OCI-LY7 (cell line): ENCODE data around the gene KAZALD1. TPM values are rescaled to one million over a fixed set of nuclear protein-coding genes. Genes with fewer than 3 reads are reported as not detected.

Source experiments
- BruUV-seq: library from RNA; stranded (reverse); fragments of 400-500 nt; replicated peaks from 2 replicates; lab custom pipeline; 2021; lab: Mats Ljungman, UMichigan
- CTCF ChIA-PET: fragments of 300-600 bp; sonication (Branson Sonifier 250); formaldehyde crosslinking; loops from one replicate; lab custom pipeline; 2022; ENCODE audit warnings: antibody characterized with exemption; ENCODE audit not compliant: unreplicated experiment; lab: Charles Lee
- POLR2A ChIA-PET: fragments of 300-600 bp; sonication (Branson Sonifier 250); formaldehyde crosslinking; loops from one replicate; lab custom pipeline; 2022; ENCODE audit warnings: antibody characterized with exemption; lab: Charles Lee
- DNase-seq: peaks from one replicate; pipeline ENCODE4 v3.0.0-alpha.2; 2015; ENCODE audit warnings: low spot score
- H2AFZ ChIP-seq: fragments of 200-600 bp; sonication (generic), shearing (Covaris generic); 2 replicates; pipeline ENCODE4 v1.6.1; 2014; ENCODE audit warnings: mild to moderate bottlenecking, antibody characterized with exemption, low read length, moderate library complexity
- H3K27ac ChIP-seq: fragments of 200-600 bp; sonication (generic); 2 replicates; pipeline ENCODE4 v1.5.1; 2014; ENCODE audit warnings: mixed run types, low read depth, mild to moderate bottlenecking, moderate library complexity, low read length, inconsistent platforms; ENCODE audit not compliant: poor library complexity, severe bottlenecking
- H3K36me3 ChIP-seq: fragments of 200-600 bp; sonication (generic); 2 replicates; pipeline ENCODE4 v1.6.1; 2014; ENCODE audit warnings: mild to moderate bottlenecking, antibody characterized with exemption, low read length, moderate library complexity, mixed read lengths; ENCODE audit not compliant: insufficient read depth
- H3K4me1 ChIP-seq: fragments of 200-600 bp; sonication (generic); 2 replicates; pipeline ENCODE4 v1.5.1; 2014; ENCODE audit warnings: mild to moderate bottlenecking, low read length; ENCODE audit not compliant: insufficient read depth, poor library complexity, severe bottlenecking
- H3K4me2 ChIP-seq: fragments of 200-600 bp; sonication (generic); 2 replicates; pipeline ENCODE4 v1.6.1; 2014; ENCODE audit warnings: mild to moderate bottlenecking, low read length
- H3K4me3 ChIP-seq: fragments of 200-600 bp; sonication (generic); 2 replicates; pipeline ENCODE4 v1.5.1; 2014; ENCODE audit warnings: mild to moderate bottlenecking, low read depth, low read length; ENCODE audit not compliant: poor library complexity, severe bottlenecking
- H3K79me2 ChIP-seq: fragments of 200-600 bp; sonication (generic); 2 replicates; pipeline ENCODE4 v1.6.1; 2016; ENCODE audit warnings: low read depth, mild to moderate bottlenecking, low read length, moderate library complexity, mixed read lengths; ENCODE audit not compliant: insufficient read depth
- H3K9me2 ChIP-seq: fragments of 200-600 bp; sonication (generic); 2 replicates; pipeline ENCODE4 v1.6.1; 2016; ENCODE audit warnings: mild to moderate bottlenecking, low read length, mixed read lengths; ENCODE audit not compliant: insufficient read depth
- H3K9me3 ChIP-seq: fragments of 200-600 bp; sonication (generic); 2 replicates; pipeline ENCODE4 v1.6.1; 2014; ENCODE audit warnings: mild to moderate bottlenecking, mixed run types, low read length, mixed read lengths
- H4K20me1 ChIP-seq: fragments of 200-600 bp; sonication (generic); 2 replicates; pipeline ENCODE4 v1.6.1; 2014; ENCODE audit warnings: mild to moderate bottlenecking, antibody characterized with exemption, low read length, moderate library complexity, mixed read lengths; ENCODE audit not compliant: insufficient read depth
- CTCF ChIP-seq: fragments of 200-600 bp; sonication (generic); conservative IDR thresholded peaks from 2 replicates; pipeline ENCODE4 v1.5.1; 2014; ENCODE audit warnings: mild to moderate bottlenecking, antibody characterized with exemption, low read length, moderate library complexity, mixed read lengths
- EZH2phosphoT487 ChIP-seq: fragments of 200-600 bp; sonication (generic); IDR thresholded peaks from 2 replicates; pipeline ENCODE4 v1.6.1; 2018; ENCODE audit warnings: low read depth, borderline replicate concordance, mild to moderate bottlenecking, mixed run types, antibody characterized with exemption, low read length, moderate library complexity, mixed read lengths
- intact Hi-C: fragments of 100-400 bp; cut with micrococcal nuclease; formaldehyde crosslinking; loops from one replicate; pipeline ENCODE4 v1.10.0; 2022; ENCODE audit not compliant: unreplicated experiment
- total RNA-seq, 2 experiments: library from RNA; depleted of rRNA in 1 of 2; stranded (reverse); fragments of >200 nt in 1 of 2; shearing (Covaris generic) in 1 of 2; gene quantifications; 2 replicates each; pipeline ENCODE4 v1.2.3, GENCODE V29; 2014 to 2022

KAZALD1 gene
- total RNA-seq, 2 experiments from 2014 or later: 18.8 to 36.4 TPM

GRCh38 chr10:101028446-101029337, 33.1 kb upstream of the KAZALD1 start:
- no peaks in the 10 kb centered on the region for H3K9me3 ChIP-seq
- no peaks in the 10 kb centered on the region for H3K79me2 ChIP-seq
- no peak for DNase-seq
- H3K27ac ChIP-seq: no peak overlapping the region
- H3K4me1 ChIP-seq: no peaks in the 10 kb centered on the region
- TF ChIP-seq CTCF: no peak
- TF ChIP-seq EZH2phosphoT487: no peak
- H3K36me3 ChIP-seq: no peaks in the 10 kb centered on the region
- no TSS peak for BruUV-seq
- intact Hi-C loops: no loop called here
- ChIA-PET POLR2A (interaction anchor here (0.6 to 1.2 kb wide), 3 partner anchors 11 to 113 kb away, joined by 3 to 5 read pairs (median 3); no protein-coding TSS in a partner anchor), CTCF (interaction anchor here (1.0 to 1.5 kb wide), 2 partner anchors 10 to 14 kb away, joined by 3 read pairs; no protein-coding TSS in a partner anchor)
- H3K4me2 ChIP-seq: no peak overlapping the region
- H3K4me3 ChIP-seq: no peak overlapping the region
- no peaks in the 10 kb centered on the region for H3K9me2 ChIP-seq
- no peaks in the 10 kb centered on the region; the same call in 1 of the 2 replicates for H4K20me1 ChIP-seq
- no peak overlapping the region for H2AFZ ChIP-seq

GRCh38 chr10:101029520-101030295, 32.1 kb upstream of the KAZALD1 start:
- BruUV-seq: no TSS peak
- Histone ChIP-seq H3K79me2 (no peaks in the 10 kb centered on the region), H3K4me3 (no peak overlapping the region), H3K27ac (no peak overlapping the region), H3K36me3 (no peaks in the 10 kb centered on the region), H3K9me3 (no peaks in the 10 kb centered on the region), H4K20me1 (no peaks in the 10 kb centered on the region; the same call in 1 of the 2 replicates), H3K9me2 (no peaks in the 10 kb centered on the region), H3K4me2 (no peak overlapping the region), H2AFZ (no peak overlapping the region), H3K4me1 (no peaks in the 10 kb centered on the region)
- TF ChIP-seq EZH2phosphoT487 (no peak), CTCF (no peak)
- intact Hi-C loops: no loop called here
- POLR2A ChIA-PET: no interaction called here
- no peak for DNase-seq
- CTCF ChIA-PET: interaction anchor here (0.6 to 1.5 kb wide), 3 partner anchors 11 to 1216 kb away, joined by 3 read pairs; no protein-coding TSS in a partner anchor
